ENCODE results near the gene CD82.

DNA sequence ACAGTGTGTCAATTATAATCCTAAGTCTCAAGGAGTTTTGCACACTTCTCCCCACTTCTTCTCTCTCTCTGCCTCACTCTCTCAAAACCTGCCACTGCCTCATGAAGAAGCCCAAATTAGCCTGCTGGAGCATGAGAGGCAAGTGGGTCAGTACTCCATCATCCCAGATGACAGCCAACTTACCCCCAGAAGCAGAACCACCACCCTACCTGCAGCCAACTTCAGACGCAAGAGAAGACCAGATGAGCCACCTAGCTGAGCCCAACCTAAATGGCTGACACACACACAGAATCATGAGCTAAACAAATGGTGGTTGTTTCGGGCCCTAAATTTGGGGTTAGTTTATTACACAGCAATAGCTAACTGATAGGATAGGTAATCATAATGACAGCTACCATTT is 61.2 kb downstream of the CD82 start:
- TF ChIP-seq EZH2 (IDR thresholded peaks at IDR 0.05) (no peak), EZH2phosphoT487 (IDR thresholded peaks at IDR 0.05) (no peak)
- TF ChIP-seq, protein P1, sequence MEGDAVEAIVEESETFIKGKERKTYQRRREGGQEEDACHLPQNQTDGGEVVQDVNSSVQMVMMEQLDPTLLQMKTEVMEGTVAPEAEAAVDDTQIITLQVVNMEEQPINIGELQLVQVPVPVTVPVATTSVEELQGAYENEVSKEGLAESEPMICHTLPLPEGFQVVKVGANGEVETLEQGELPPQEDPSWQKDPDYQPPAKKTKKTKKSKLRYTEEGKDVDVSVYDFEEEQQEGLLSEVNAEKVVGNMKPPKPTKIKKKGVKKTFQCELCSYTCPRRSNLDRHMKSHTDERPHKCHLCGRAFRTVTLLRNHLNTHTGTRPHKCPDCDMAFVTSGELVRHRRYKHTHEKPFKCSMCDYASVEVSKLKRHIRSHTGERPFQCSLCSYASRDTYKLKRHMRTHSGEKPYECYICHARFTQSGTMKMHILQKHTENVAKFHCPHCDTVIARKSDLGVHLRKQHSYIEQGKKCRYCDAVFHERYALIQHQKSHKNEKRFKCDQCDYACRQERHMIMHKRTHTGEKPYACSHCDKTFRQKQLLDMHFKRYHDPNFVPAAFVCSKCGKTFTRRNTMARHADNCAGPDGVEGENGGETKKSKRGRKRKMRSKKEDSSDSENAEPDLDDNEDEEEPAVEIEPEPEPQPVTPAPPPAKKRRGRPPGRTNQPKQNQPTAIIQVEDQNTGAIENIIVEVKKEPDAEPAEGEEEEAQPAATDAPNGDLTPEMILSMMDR (IDR thresholded peaks at IDR 0.05): no peak
